A549 (cell line): ENCODE data around the gene APBB2. TPM values are rescaled to one million over a fixed set of nuclear protein-coding genes. Genes with fewer than 3 reads are reported as not detected.

Source experiments
- ATAC-seq, 2 experiments: fragments of 200-7000 bp in 1 of 2; fragments of >200 bp in 1 of 2; cut with Nextera tagmentation in 1 of 2; cut with Tn5 transposase in 1 of 2; 3 replicates each; pipeline versions ENCODE4 v1.8.0 to v1.9.1; 2018 to 2020; ENCODE audit warnings: mild to moderate bottlenecking in 1 of 2, moderate library complexity in 1 of 2
- CTCF ChIA-PET: fragments of 300-600 bp; sonication (Branson Sonifier 250); formaldehyde crosslinking; extraction: SDS; loops from one replicate; lab custom pipeline; 2021; ENCODE audit warnings: antibody characterized with exemption, inconsistent platforms; lab: Yijun Ruan, JAX
- POLR2A ChIA-PET: fragments of 350-600 bp; formaldehyde crosslinking; extraction: SDS; loops from one replicate; lab custom pipeline; 2021; ENCODE audit warnings: antibody characterized with exemption, inconsistent platforms; lab: Yijun Ruan, JAX
- DNase-seq, 2 experiments: peaks; one replicate each; pipeline versions ENCODE4 v3.0.0 to v3.0.0-alpha.2; 2011 to 2016; ENCODE audit warnings: low read depth in 1 of 2, low spot score in 1 of 2
- FAIRE-seq: peaks from 2 replicates; lab custom pipeline; 2011; peaks lifted over from hg19 to GRCh38; lab: Jason Lieb, UNC
- H3K27ac ChIP-seq, 2 experiments: fragments of >200 bp; sonication (Bioruptor Twin); formaldehyde crosslinking; 3 replicates each; pipeline ENCODE4 v1.5.1; 2016 to 2017
- H3K4me1 ChIP-seq: fragments of >200 bp; sonication (Bioruptor Twin); formaldehyde crosslinking; 3 replicates; pipeline ENCODE4 v1.6.1; 2016
- H3K4me2 ChIP-seq: fragments of >200 bp; sonication (Bioruptor Twin); formaldehyde crosslinking; 3 replicates; pipeline ENCODE4 v1.6.1; 2016
- H3K4me3 ChIP-seq: fragments of >200 bp; sonication (Bioruptor Twin); formaldehyde crosslinking; 3 replicates; pipeline ENCODE4 v1.5.1; 2016
- H3K9me3 ChIP-seq: fragments of >200 bp; sonication (Bioruptor Twin); formaldehyde crosslinking; 3 replicates; pipeline ENCODE4 v1.6.1; 2016
- CBX2 ChIP-seq: fragments of 200-600 bp; sonication (generic); IDR thresholded peaks from 2 replicates; pipeline ENCODE4 v1.6.1; 2016; ENCODE audit warnings: low read depth, mild to moderate bottlenecking, borderline replicate concordance
- CHD2 ChIP-seq: fragments of 150-350 bp; IDR thresholded peaks from 2 replicates; pipeline ENCODE4 v1.6.1; 2014; ENCODE audit warnings: low read length; ENCODE audit not compliant: partially characterized antibody
- CHD4 ChIP-seq: fragments of 200-600 bp; sonication (generic); IDR thresholded peaks from 2 replicates; pipeline ENCODE4 v1.6.1; 2016; ENCODE audit warnings: antibody characterized with exemption, mild to moderate bottlenecking, borderline replicate concordance
- EHMT2 ChIP-seq: fragments of 200-600 bp; sonication (generic); IDR thresholded peaks from 2 replicates; pipeline ENCODE4 v1.6.1; 2016; ENCODE audit warnings: antibody characterized with exemption, low read depth, mild to moderate bottlenecking, moderate library complexity
- EP300 ChIP-seq, 2 experiments: fragments of >200 bp; sonication (Bioruptor Twin); formaldehyde crosslinking; IDR thresholded peaks; 2 replicates in 1 of 2; 3 replicates in 1 of 2; pipeline ENCODE4 v1.6.1; 2016 to 2017
- FOSB ChIP-seq: fragments of 250-450 bp; sonication (Bioruptor Pico); IDR thresholded peaks from 2 replicates; pipeline ENCODE4 v1.5.0; 2020; ENCODE audit warnings: mild to moderate bottlenecking, moderate library complexity
- FOSL2 ChIP-seq, 2 experiments: fragments of 450-650 bp in 1 of 2; fragments of >200 bp in 1 of 2; sonication (Bioruptor Twin) in 1 of 2; formaldehyde crosslinking; IDR thresholded peaks; 2 replicates each; pipeline versions ENCODE4 v1.5.0 to v1.6.1; 2016 to 2020; ENCODE audit warnings: mild to moderate bottlenecking in 1 of 2, moderate library complexity in 1 of 2
- GATA3 ChIP-seq: IDR thresholded peaks from 2 replicates; pipeline ENCODE4 v1.6.1; 2012; ENCODE audit warnings: borderline replicate concordance
- HOXB5 ChIP-seq: fragments of 250-450 bp; sonication (Bioruptor Pico); IDR thresholded peaks from 2 replicates; pipeline ENCODE4 v1.5.0; 2020; ENCODE audit warnings: mild to moderate bottlenecking, moderate library complexity
- JUN ChIP-seq, 2 experiments: fragments of >200 bp; sonication (Bioruptor Twin); formaldehyde crosslinking; IDR thresholded peaks; 2 replicates in 1 of 2; 3 replicates in 1 of 2; pipeline ENCODE4 v1.6.1; 2016 to 2017
- KDM5A ChIP-seq: fragments of 200-600 bp; sonication (generic); IDR thresholded peaks from 2 replicates; pipeline ENCODE4 v1.6.1; 2016; ENCODE audit warnings: antibody characterized with exemption, mild to moderate bottlenecking
- MAFK ChIP-seq: fragments of 450-650 bp; IDR thresholded peaks from 2 replicates; pipeline ENCODE4 v1.6.1; 2014; ENCODE audit not compliant: partially characterized antibody
- NPAS2 ChIP-seq: fragments of 250-450 bp; sonication (Bioruptor Pico); IDR thresholded peaks from 2 replicates; pipeline ENCODE4 v1.8.0; 2022; ENCODE audit warnings: mild to moderate bottlenecking, moderate library complexity, borderline replicate concordance
- NR3C1 ChIP-seq: fragments of >200 bp; sonication (Bioruptor Twin); formaldehyde crosslinking; IDR thresholded peaks from 3 replicates; pipeline ENCODE4 v1.6.1; 2017
- RFX5 ChIP-seq: fragments of 450-650 bp; IDR thresholded peaks from 2 replicates; pipeline ENCODE4 v1.7.1; 2014; ENCODE audit warnings: antibody characterized with exemption, mild to moderate bottlenecking, moderate library complexity
- RNF2 ChIP-seq: fragments of 200-600 bp; sonication (generic); IDR thresholded peaks from 2 replicates; pipeline ENCODE4 v1.6.1; 2016; ENCODE audit warnings: low read depth, mild to moderate bottlenecking, antibody characterized with exemption, moderate library complexity, borderline replicate concordance
- SMC3 ChIP-seq: fragments of >200 bp; sonication (Bioruptor Twin); formaldehyde crosslinking; IDR thresholded peaks from 3 replicates; pipeline ENCODE4 v1.6.1; 2018; ENCODE audit warnings: inconsistent platforms
- ZSCAN20 ChIP-seq: fragments of 250-450 bp; sonication (Bioruptor Pico); IDR thresholded peaks from 2 replicates; pipeline ENCODE4 v1.8.0; 2022; ENCODE audit warnings: mild to moderate bottlenecking, moderate library complexity
- WGBS: methylation state at CpG from one replicate; pipeline ENCODE4 v1.1.6; 2017; ENCODE audit errors: missing lambda C conversion rate; 5-methylcytosine and 5-hydroxymethylcytosine counted together
- polyA plus RNA-seq, 4 experiments: library from polyadenylated mRNA; depleted of rRNA in 3 of 4; stranded (reverse); fragments of >200 nt; fragmentation: RNase III in 1 of 4; extraction: RNeasy Plus Mini Kit Qiagen cat#74134 plus additional on column Dnase treatment in 1 of 4; gene quantifications; 2 replicates in 3 of 4; 3 replicates in 1 of 4; pipeline ENCODE4 v1.2.3, GENCODE V29; 2011 to 2017
- TF ChIP-seq, protein P1 (sequence below): IDR thresholded peaks from 2 replicates; pipeline ENCODE4 v1.6.1; 2012
- TF ChIP-seq, protein P2 (sequence below): fragments of >200 bp; sonication (Bioruptor Twin); formaldehyde crosslinking; IDR thresholded peaks from 3 replicates; pipeline ENCODE4 v1.5.1; 2016
- TF ChIP-seq, protein P3 (sequence below): fragments of >200 bp; sonication (Bioruptor Twin); formaldehyde crosslinking; IDR thresholded peaks from 3 replicates; pipeline ENCODE4 v1.6.1; 2016

The APBB2 gene
- polyA plus RNA-seq, 2 of the 4 experiments (the other 2 are of a cell fraction) = 8.3 to 31.9 TPM

DNA sequence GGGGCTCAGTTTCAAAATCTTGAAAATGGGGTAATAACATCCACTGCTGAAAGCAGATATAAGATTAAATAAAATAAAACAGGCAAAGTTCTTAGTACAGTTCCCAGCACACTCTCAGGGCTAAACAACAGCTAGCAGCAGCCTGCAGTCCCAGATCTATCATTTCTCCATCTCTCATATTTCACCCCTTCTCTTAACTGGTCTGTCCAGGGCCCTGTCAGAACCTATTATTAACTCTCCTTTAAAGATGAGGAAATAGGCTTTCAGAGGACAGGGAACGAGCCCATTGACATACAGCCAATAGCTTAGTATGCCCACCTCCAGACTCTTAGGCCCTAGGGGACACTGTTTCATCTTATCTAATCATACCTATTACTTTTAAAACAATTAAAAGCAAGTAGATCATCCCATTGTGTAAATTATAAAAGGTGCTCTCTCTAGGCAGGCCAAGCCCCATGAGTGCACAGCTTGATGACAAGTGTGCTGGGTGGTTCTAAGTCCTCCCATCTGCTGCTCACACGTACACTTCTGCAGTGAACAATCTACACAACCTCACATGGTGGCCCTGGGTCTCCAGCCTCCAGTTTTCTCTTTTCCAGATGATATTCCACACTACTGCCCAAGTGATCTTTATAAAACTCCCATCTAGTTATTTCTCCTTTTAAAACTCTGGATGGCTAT, 119.0 kb downstream of the APBB2 start:
- H3K9me3 ChIP-seq = no peaks in the 10 kb centered on the region
- H3K27ac ChIP-seq = no peak overlapping the region
- no peaks in the 10 kb centered on the region for H3K4me1 ChIP-seq
- ATAC-seq (no peak), DNase-seq (no peak), FAIRE-seq (no peak)
- no peak overlapping the region for H3K4me2 ChIP-seq
- ChIA-PET POLR2A (no interaction called here), CTCF (no interaction called here)
- WGBS = 86% methylated on average over 2 of the region's 2 CpGs
- no peak overlapping the region for H3K4me3 ChIP-seq
- TF ChIP-seq JUN (IDR thresholded peaks at IDR 0.05) = no peak
- TF ChIP-seq, all 56 proteins: peak for 0

DNA sequence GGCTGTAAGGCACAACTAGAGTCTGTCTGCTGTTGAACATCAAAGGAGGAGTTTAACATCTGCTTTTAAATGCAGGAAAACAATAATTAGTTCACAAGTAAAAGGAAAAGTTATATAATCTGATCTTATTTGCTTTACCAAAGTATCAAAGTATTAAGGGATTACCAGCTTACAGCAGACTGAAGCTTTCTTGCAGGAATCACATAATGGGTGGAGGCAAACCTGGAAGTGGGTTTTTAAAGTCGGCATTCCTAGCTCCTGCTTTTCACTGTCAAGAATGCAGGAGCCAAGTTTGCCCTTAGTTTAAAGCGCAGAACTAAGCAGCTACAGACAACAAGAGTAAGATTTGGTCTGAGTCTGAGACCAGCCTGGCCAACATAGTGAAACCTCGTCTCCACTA, 122.2 kb downstream of the APBB2 start:
- WGBS = 94% methylated on average over 3 of the region's 3 CpGs
- Histone ChIP-seq H3K4me1 (no peaks in the 10 kb centered on the region), H3K4me3 (no peak overlapping the region)
- no peak for TF ChIP-seq EHMT2
- no peak for TF ChIP-seq MAFK
- TF ChIP-seq, protein P1, sequence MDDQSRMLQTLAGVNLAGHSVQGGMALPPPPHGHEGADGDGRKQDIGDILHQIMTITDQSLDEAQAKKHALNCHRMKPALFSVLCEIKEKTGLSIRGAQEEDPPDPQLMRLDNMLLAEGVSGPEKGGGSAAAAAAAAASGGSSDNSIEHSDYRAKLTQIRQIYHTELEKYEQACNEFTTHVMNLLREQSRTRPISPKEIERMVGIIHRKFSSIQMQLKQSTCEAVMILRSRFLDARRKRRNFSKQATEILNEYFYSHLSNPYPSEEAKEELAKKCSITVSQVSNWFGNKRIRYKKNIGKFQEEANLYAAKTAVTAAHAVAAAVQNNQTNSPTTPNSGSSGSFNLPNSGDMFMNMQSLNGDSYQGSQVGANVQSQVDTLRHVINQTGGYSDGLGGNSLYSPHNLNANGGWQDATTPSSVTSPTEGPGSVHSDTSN = no peak
- no peak for TF ChIP-seq NPAS2 (CRISPR knock-in tag)
- TF ChIP-seq, protein P2, sequence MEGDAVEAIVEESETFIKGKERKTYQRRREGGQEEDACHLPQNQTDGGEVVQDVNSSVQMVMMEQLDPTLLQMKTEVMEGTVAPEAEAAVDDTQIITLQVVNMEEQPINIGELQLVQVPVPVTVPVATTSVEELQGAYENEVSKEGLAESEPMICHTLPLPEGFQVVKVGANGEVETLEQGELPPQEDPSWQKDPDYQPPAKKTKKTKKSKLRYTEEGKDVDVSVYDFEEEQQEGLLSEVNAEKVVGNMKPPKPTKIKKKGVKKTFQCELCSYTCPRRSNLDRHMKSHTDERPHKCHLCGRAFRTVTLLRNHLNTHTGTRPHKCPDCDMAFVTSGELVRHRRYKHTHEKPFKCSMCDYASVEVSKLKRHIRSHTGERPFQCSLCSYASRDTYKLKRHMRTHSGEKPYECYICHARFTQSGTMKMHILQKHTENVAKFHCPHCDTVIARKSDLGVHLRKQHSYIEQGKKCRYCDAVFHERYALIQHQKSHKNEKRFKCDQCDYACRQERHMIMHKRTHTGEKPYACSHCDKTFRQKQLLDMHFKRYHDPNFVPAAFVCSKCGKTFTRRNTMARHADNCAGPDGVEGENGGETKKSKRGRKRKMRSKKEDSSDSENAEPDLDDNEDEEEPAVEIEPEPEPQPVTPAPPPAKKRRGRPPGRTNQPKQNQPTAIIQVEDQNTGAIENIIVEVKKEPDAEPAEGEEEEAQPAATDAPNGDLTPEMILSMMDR = no peak
- no peak for TF ChIP-seq CBX2
- TF ChIP-seq CHD2 = no peak
- TF ChIP-seq EP300 (IDR thresholded peaks at IDR 0.05) = no peak
- no peak for TF ChIP-seq FOSB (CRISPR knock-in tag)
- TF ChIP-seq SMC3 = no peak
- TF ChIP-seq, protein P3, sequence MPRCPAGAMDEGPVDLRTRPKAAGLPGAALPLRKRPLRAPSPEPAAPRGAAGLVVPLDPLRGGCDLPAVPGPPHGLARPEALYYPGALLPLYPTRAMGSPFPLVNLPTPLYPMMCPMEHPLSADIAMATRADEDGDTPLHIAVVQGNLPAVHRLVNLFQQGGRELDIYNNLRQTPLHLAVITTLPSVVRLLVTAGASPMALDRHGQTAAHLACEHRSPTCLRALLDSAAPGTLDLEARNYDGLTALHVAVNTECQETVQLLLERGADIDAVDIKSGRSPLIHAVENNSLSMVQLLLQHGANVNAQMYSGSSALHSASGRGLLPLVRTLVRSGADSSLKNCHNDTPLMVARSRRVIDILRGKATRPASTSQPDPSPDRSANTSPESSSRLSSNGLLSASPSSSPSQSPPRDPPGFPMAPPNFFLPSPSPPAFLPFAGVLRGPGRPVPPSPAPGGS = no peak
- TF ChIP-seq FOSL2 (IDR thresholded peaks at IDR 0.05) = no peak
- no peak for TF ChIP-seq FOSL2 (CRISPR knock-in tag; IDR thresholded peaks at IDR 0.05)
- TF ChIP-seq CHD4 = no peak
- no peak for TF ChIP-seq GATA3
- TF ChIP-seq RFX5 = no peak
- TF ChIP-seq KDM5A = no peak
- no peak for TF ChIP-seq ZSCAN20 (CRISPR knock-in tag)
- no peak for TF ChIP-seq RNF2
- no peak for TF ChIP-seq NR3C1
- TF ChIP-seq HOXB5 (CRISPR knock-in tag) = no peak
- TF ChIP-seq, all 56 proteins: peak for 0
- ATAC-seq (no peak), DNase-seq (no peak), FAIRE-seq (no peak)
- ChIA-PET POLR2A (no interaction called here), CTCF (interaction anchor here (1.2 kb wide), 1 partner anchor 66 kb away, joined by 4 read pairs; no protein-coding TSS in a partner anchor)
- H3K4me2 ChIP-seq = no peak overlapping the region
- H3K9me3 ChIP-seq = no peaks in the 10 kb centered on the region
- no peak overlapping the region for H3K27ac ChIP-seq
